GM12873 (cell line): ENCODE results near the gene C9orf43.
A peak's percentile ranks its signal among the peaks of the same experiment; 100 is the strongest.

Source experiments
- TF ChIP-seq, protein P1 (sequence below): IDR thresholded peaks from 2 replicates; pipeline ENCODE4 v1.5.1; 2012; ENCODE audit warnings: low read depth, mild to moderate bottlenecking, moderate library complexity, low read length, control low read depth; ENCODE audit not compliant: insufficient read depth; ENCODE audit errors: missing control alignments

The C9orf43 gene

GRCh38 chr9:113444736-113445135, 34.2 kb downstream of the C9orf43 start:
- TF ChIP-seq, protein P1, sequence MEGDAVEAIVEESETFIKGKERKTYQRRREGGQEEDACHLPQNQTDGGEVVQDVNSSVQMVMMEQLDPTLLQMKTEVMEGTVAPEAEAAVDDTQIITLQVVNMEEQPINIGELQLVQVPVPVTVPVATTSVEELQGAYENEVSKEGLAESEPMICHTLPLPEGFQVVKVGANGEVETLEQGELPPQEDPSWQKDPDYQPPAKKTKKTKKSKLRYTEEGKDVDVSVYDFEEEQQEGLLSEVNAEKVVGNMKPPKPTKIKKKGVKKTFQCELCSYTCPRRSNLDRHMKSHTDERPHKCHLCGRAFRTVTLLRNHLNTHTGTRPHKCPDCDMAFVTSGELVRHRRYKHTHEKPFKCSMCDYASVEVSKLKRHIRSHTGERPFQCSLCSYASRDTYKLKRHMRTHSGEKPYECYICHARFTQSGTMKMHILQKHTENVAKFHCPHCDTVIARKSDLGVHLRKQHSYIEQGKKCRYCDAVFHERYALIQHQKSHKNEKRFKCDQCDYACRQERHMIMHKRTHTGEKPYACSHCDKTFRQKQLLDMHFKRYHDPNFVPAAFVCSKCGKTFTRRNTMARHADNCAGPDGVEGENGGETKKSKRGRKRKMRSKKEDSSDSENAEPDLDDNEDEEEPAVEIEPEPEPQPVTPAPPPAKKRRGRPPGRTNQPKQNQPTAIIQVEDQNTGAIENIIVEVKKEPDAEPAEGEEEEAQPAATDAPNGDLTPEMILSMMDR: no peak

- TF ChIP-seq, protein P1: peak; percentile 46
Measured at GRCh38 chr9:113446323-113446740, 35.8 kb downstream of the C9orf43 start.

- TF ChIP-seq, protein P1: no peak
Measured at GRCh38 chr9:113449376-113449775, 38.8 kb downstream of the C9orf43 start.

DNA sequence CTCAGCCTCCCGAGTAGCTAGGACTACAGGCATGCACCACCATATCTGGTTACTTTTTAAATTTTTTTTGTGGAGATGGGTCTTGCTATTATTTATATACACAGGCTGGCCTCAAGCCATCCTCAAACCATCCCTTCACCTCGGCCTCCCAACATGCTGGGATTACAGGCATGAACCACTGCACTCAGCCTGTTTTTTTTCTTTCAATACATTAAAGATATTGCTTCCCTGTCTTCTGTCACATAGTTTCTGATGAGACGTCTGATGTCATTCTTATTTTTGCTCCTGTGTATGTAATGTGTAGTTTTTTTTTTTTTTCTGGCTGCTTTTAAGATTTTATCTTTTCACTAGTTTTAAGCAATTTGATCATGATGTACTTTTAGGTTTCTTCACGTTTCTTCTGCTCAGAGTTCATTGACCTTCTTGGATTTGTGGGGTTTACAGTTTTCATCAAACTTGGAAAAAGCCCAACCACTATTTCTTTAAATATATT, 41.6 kb downstream of the C9orf43 start:
- TF ChIP-seq, protein P1: no peak

DNA sequence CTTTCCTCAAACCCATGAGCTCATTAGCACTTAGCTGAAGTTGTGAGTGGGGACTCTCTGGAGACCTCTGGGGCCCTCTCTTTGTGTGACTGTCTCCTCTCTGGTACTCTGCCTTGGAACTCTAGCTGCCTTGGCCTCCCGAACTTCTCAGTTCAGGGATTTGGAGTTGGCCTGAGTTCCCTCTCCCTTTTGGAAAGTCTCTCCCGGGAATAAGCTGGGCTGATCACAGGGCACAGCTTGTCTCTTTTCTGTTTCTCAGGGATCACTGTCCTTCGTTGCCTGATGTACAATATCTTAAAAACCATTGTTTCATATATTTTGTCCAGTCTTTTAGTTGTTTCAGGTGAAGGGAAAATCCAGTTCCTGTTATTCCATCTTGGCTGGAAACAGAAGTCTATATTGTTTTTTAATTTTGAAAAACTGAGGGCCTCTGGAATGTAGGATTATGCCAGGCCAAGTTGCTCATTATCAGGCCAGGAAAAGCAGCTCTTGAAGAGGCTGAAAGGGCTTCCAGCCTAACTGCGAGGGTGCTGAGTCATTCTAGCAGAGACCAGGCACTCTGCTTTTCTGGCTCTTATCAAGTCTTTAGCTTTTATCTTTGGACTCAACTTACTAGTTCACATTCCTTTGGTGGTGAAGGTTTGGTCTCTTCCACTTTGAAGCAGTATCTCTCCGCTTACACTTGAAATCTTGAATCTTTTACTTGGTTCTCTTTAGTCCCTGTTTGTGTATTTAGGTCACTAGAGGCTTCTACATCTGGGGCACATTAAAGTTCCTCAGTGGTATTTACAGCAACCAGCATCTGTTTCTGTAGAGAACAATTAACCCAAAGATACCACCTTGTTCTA, 44.6 kb downstream of the C9orf43 start:
- TF ChIP-seq, protein P1: no peak

DNA sequence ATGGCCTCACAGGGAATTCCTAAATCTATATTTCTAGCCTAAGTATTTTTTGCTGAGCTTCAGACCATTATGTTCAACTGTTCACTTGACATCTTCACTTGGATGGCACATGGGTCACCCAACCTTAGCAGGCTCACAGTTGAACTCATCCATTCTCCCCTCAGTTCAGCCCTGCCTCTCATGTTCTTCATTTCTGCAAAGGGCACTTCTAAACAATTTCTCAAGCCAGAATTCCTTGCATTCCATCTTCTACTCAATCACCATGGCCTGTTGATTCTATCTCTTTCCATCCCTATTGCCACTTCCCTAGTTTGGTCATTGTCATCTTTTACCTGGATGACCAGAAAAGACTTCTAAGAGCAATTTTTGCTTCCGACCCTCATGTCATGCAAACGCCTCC, 45.7 kb downstream of the C9orf43 start:
- TF ChIP-seq, protein P1: no peak

DNA sequence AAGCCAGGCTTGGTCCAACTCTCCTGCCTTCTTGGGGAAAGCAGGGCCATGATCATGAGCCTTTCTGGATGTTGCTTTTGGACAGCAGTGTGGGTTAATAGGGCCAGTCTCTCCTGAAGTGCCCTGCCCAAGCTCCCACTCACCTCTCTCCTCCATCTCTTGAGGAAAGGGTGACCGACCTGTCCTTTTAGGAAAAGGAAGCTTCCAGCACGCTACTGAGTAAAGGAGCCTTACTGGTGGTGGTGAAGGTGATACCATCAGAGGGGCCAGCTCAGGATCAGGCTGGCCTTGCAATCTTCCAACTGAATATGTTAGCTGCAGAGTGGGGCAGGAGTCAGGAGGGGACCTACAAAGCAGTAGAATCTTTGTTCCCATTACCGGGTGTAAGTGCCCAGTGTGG, 50.7 kb downstream of the C9orf43 start:
- TF ChIP-seq, protein P1: no peak
